ENCODE results near the gene DIAPH3.

The DIAPH3 gene

DNA sequence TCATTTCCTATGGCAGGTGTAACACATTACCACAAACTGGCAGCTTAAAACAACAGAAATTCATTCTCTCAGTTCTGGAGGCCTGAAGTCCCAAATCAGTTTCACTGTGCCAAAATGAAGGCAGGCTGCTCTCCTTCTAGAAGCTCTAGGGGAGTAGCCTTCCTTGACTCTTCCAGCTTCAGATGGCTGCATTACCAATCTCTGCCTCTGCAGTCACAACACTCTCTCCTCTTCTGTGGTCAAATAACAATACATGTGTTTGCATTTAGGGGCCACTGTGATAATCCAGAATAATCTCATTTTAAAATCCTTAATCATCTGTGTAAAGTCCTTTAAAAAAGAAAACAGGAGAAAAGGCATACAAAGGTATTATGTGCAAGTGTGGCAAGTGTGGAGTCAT, 7.8 kb downstream of the DIAPH3 start:
- peak in 1 of 5 experiments; percentile 31 for DNase-seq

DNA sequence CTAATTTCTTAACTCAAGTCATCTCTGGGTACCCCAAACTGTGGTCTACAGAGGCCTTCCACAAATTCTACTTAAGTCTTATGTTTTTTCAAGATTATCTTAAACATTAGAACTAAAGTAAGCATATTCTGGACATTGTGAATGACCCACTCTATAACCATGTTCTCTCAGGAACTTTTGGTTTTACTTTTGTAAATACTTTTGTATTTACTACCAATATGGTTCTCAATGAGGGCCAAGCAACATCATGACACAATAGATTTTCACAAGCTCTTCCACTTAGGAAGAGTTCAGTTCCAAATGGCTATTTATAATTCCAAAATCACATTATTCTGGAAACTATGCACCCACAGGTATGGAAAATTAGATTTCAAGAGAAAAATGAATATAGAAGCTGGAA, 10.8 kb downstream of the DIAPH3 start:
- DNase-seq, result no peak

GRCh38 chr13:60152114-60152513, 11.6 kb downstream of the DIAPH3 start:
- no peak for DNase-seq

DNA sequence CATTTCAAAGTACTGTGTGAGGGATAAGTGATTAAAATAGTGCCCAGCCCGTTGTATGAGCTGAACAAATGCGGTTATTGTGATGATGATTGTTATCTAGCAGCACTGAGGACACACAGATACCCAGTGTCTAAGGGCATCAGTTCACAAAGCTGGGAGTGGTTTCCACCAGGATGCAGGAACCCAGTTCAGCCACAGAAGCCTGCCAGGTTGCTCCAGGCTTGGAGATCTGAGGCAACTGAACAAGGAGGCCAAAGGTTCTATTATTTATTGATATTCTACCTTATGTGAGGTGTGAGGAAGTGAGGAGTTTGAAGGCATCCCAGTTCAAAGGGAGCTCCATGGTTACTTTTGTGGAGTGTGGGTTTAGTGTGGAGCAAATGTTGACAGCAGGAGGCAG, 13.2 kb downstream of the DIAPH3 start:
- DNase-seq, result no peak

- DNase-seq, result no peak
Measured at GRCh38 chr13:60148918-60149317, 14.8 kb downstream of the DIAPH3 start.

GRCh38 chr13:60147361-60147760, 16.4 kb downstream of the DIAPH3 start:
- DNase-seq, result no peak

DNA sequence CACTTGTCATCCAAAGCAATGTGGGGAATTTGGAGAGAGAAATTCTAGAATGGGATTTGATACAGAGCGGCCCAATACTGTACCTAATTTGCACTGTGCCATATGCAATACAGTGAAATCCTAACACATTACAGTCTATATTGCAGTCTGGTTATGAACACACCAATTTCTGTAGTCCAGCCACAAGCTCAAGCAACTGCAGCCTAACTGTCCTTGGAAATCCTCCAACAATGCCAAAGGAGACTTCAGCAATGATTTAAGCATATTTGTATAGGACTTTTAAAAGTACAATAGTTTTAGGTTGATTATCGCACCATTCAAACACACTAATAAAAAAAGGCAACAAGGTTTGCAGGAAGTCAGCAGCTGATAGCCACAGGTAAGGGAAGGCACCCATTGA, 17.3 kb downstream of the DIAPH3 start:
- DNase-seq, result no peak

- no peak for DNase-seq
Measured at GRCh38 chr13:60143775-60144174, 20.0 kb downstream of the DIAPH3 start.

GRCh38 chr13:60139272-60139671, 24.5 kb downstream of the DIAPH3 start:
- DNase-seq, result no peak

DNA sequence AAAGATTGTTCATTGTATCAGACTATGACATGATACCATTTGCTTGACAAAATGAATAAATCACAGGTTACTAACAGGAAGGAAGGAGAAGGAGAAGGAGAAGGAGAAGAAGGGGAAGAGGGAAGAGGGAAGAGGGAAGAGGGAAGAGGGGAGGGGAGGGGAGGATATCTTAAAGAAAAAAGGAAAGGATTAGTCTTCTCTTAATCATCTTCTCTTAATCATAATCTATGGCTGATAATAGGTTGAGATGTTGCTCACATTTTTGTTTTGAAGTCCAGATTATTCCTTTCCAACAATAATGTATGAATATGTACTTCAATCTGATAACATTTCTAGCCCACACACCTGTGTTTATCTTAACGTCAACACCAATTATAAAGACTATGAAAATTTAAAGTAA, 25.1 kb downstream of the DIAPH3 start:
- no peak for DNase-seq

GRCh38 chr13:60137911-60138560, 25.7 kb downstream of the DIAPH3 start:
- DNase-seq, result no peak

GRCh38 chr13:60135344-60135743, 28.4 kb downstream of the DIAPH3 start:
- DNase-seq, result no peak

- DNase-seq, result peak in 1 of 5 experiments; percentile 89
Measured at GRCh38 chr13:60134376-60134775, 29.4 kb downstream of the DIAPH3 start.

DNA sequence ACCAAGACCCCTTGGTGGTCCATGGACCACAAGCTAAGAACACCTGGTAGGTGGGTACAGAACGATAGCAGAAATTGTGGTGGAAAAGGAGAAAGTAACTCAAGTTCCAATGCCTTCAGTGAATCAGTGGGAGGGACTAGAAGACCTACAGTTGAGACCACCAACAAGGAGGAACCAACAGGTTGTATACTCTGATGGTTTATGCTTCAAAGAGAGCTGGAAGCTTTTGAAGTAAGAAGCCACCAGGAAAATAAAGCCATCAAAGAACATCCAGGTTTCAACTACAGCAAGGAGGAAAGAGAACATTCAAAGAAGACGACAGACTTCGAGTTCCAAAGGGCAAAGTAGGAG, 42.4 kb downstream of the DIAPH3 start:
- DNase-seq, result no peak

- DNase-seq, result peak in 1 of 5 experiments; percentile 14
Measured at GRCh38 chr13:60120617-60121336, 43.0 kb downstream of the DIAPH3 start.

GRCh38 chr13:60118696-60119400, 44.9 kb downstream of the DIAPH3 start:
- DNase-seq, result no peak

DNA sequence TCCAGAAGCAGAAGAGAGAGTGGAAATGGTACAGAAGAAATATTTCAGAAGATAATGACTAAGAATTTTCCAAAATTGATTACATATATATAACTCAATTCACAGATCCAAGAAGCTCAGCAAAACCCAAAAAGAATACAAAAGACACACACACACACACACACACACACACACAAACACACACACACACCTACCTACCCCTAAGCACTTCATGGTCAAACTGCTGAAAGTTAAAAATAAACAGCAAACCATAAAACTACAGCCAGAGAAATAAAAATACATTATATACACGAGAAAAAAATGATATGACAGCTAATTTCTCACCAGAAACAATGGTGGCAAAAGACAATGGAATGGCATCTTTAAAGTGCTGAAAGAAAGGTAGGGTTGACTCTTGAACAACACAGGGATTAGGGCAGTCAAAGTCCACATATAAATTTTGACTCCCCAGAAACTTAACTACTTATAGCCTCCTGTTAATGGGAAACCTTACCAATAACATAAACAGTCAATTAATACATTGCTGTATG, 49.2 kb downstream of the DIAPH3 start:
- no peak for DNase-seq

GRCh38 chr13:60112771-60113170, 51.0 kb downstream of the DIAPH3 start:
- no peak for DNase-seq

DNA sequence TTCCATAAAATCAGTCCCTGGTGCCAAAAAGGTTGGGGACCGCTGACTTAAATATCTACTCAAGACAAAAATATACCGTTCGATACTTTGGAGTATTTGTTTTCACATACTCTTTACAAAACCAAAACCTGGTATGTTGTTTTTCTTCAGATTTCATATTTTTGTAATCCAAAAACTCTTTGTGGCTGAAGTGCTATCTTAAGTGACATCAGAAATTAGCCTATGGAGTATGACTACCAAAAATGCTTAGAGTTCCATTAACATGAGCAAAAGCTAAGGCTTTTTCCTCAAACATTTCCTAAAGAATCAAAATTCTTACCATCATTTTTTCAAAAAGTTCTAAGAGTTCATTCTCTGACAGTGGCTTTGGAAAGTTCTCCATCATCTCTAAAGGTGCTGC, 52.0 kb downstream of the DIAPH3 start:
- DNase-seq, result no peak

DNA sequence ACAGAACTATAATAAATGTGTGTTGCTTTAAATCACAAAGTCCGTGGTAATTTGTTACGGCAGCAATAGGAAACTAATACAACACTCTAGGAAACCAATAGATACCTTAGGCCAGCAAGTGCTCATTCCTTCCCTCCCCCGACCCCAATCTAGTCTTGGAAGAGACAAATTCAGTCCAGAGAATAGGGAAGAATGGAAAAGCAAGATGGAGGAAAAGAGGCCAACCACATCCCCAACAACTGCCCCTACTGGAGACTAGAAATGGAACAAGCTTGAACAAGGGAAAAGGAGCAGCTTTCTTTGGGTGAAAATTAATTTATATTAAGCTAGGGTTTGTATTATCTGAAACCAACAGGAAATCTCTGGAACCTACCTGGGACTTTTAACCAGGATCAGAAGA, 54.4 kb downstream of the DIAPH3 start:
- DNase-seq, result no peak

DNA sequence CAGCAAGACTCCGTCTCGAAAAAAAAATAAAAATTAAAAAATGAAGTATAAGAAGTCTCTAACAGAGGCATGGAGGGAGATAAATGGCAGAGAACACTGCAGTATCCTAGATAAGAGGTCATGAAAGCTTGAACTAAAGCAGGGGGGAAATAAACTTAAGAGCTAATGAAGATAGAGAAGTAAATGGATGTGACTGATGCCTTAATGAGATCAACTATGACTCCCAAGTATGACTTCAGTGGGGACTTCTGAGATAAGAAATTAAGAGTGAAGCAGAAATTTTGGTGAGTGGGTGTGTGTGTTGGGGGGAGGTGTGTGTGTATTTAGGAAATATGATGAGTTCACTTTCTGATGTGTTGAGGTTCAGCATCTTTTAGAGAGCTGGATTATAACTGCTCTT, 55.1 kb downstream of the DIAPH3 start:
- no peak for DNase-seq

GRCh38 chr13:60099631-60100420, 63.9 kb downstream of the DIAPH3 start:
- DNase-seq, result no peak

- DNase-seq, result no peak
Measured at GRCh38 chr13:60095300-60095699, 68.4 kb downstream of the DIAPH3 start.
